Right renal pelvis (tissue), 4 donors: Measurements from ENCODE around the gene KHDC3L. TPM values are rescaled to one million over a fixed set of nuclear protein-coding genes. Genes with fewer than 3 reads are reported as not detected.

Source experiments
- polyA plus RNA-seq, 4 donors: library from polyadenylated mRNA; unstranded; fragments of 120-200 nt; gene quantifications; one replicate each; pipeline ENCODE4 v1.2.1, GENCODE V29; 2013; ENCODE audit not compliant: insufficient read length in 4 of 4

KHDC3L gene
- polyA plus RNA-seq, 4 donors = 0.13 TPM; not detected in 3

Other genes starting within 250 kb of the KHDC3L start
- gene KHDC1L, start 137.2 kb upstream of the KHDC3L start, polyA plus RNA-seq = under 1 TPM; 0.28 to 0.69 (median 0.36) TPM
- gene KHDC1, start 99.5 kb upstream of the KHDC3L start, polyA plus RNA-seq = 10 to 100 TPM in 1 of 4 donors, 1 to 10 TPM in 3; 6.2 to 10.8 (median 8.5) TPM
- gene DPPA5, start 8.4 kb upstream of the KHDC3L start, polyA plus RNA-seq = not detected
- gene OOEP, start 7.2 kb downstream of the KHDC3L start, polyA plus RNA-seq = under 1 TPM in 2 of 4 donors, not detected in 2; 0.31 to 0.38 TPM
- under 1 TPM; 0.45 to 0.99 (median 0.65) TPM for gene DDX43, start 32.2 kb downstream of the KHDC3L start, polyA plus RNA-seq
- gene CGAS, start 89.6 kb downstream of the KHDC3L start, polyA plus RNA-seq = 1 to 10 TPM; 3.1 to 3.9 (median 3.2) TPM
- 10 to 100 TPM; 29.8 to 39.1 (median 35.5) TPM for gene MTO1, start 99.1 kb downstream of the KHDC3L start, polyA plus RNA-seq
- over 10,000 TPM; 19,598 to 21,513 (median 20,563) TPM for gene EEF1A1, start 158.4 kb downstream of the KHDC3L start, polyA plus RNA-seq